Skeletal muscle satellite cell (primary cell): ENCODE results near the gene NUCB1.
"Not testable (repeated sequence)": the region's sequence is repeated elsewhere in the genome, so short reads cannot be mapped to it uniquely, and the experiment has no call there.

Experiments used
- H3K27me3 ChIP-seq: 2 replicates; pipeline ENCODE4 v1.7.0; 2013; ENCODE audit warnings: low read length; ENCODE audit not compliant: control insufficient read depth, insufficient read depth
- H3K36me3 ChIP-seq: 2 replicates; pipeline ENCODE4 v1.7.0; 2013; ENCODE audit warnings: mild to moderate bottlenecking, control low read depth, low read length; ENCODE audit not compliant: insufficient read depth
- H3K4me1 ChIP-seq: 2 replicates; pipeline ENCODE4 v1.7.0; 2013; ENCODE audit warnings: low read length; ENCODE audit not compliant: control insufficient read depth, insufficient read depth
- H3K4me2 ChIP-seq: 2 replicates; pipeline ENCODE4 v1.7.0; 2013; ENCODE audit warnings: mild to moderate bottlenecking, low read length
- H3K4me3 ChIP-seq: 2 replicates; pipeline ENCODE4 v1.7.0; 2013; ENCODE audit warnings: low read length
- H3K9ac ChIP-seq: 2 replicates; pipeline ENCODE4 v1.7.0; 2013; ENCODE audit warnings: mild to moderate bottlenecking, low read depth, low read length, moderate library complexity
- H3K9me3 ChIP-seq: replicated peaks from 2 replicates; pipeline ENCODE4 v1.7.0; 2013; ENCODE audit warnings: mild to moderate bottlenecking, control low read depth, low read length

Gene NUCB1

GRCh38 chr19:48914181-48914580, 14.1 kb downstream of the NUCB1 start:
- no peak overlapping the region for H3K9ac ChIP-seq
- H3K27me3 ChIP-seq: no peaks in the 10 kb centered on the region
- no peaks in the 10 kb centered on the region for H3K4me1 ChIP-seq
- H3K4me3 ChIP-seq: no peak overlapping the region
- peaks cover 64% of the 10 kb centered on the region for H3K36me3 ChIP-seq
- no peak overlapping the region for H3K4me2 ChIP-seq
- H3K9me3 ChIP-seq: no peaks in the 10 kb centered on the region

- no peak overlapping the region for H3K9ac ChIP-seq
- H3K9me3 ChIP-seq: no peaks in the 10 kb centered on the region
- no peaks in the 10 kb centered on the region for H3K4me1 ChIP-seq
- H3K4me2 ChIP-seq: no peak overlapping the region
- peaks cover 66% of the 10 kb centered on the region for H3K36me3 ChIP-seq
- no peaks in the 10 kb centered on the region for H3K27me3 ChIP-seq
- H3K4me3 ChIP-seq: no peak overlapping the region
These were observed 15.6 kb downstream of the NUCB1 start for GRCh38 chr19:48915757-48916156.

- H3K4me1 ChIP-seq: no peaks in the 10 kb centered on the region
- H3K36me3 ChIP-seq: peaks cover 65% of the 10 kb centered on the region
- H3K27me3 ChIP-seq: no peaks in the 10 kb centered on the region
- H3K9me3 ChIP-seq: no peaks in the 10 kb centered on the region
- no peak overlapping the region for H3K9ac ChIP-seq
- H3K4me3 ChIP-seq: no peak overlapping the region
- no peak overlapping the region for H3K4me2 ChIP-seq
These were observed 18.0 kb downstream of the NUCB1 start for GRCh38 chr19:48918071-48918470.

- no peaks in the 10 kb centered on the region for H3K9me3 ChIP-seq
- no peak overlapping the region for H3K4me2 ChIP-seq
- no peak overlapping the region for H3K9ac ChIP-seq
- no peaks in the 10 kb centered on the region for H3K27me3 ChIP-seq
- H3K36me3 ChIP-seq: peaks cover 61% of the 10 kb centered on the region
- no peaks in the 10 kb centered on the region for H3K4me1 ChIP-seq
- H3K4me3 ChIP-seq: no peak overlapping the region
These were observed 18.7 kb downstream of the NUCB1 start for GRCh38 chr19:48918801-48919247.

GRCh38 chr19:48919271-48919670, 19.2 kb downstream of the NUCB1 start:
- not testable (repeated sequence) for H3K9me3 ChIP-seq, H3K27me3 ChIP-seq, H3K9ac ChIP-seq, H3K4me3 ChIP-seq, H3K4me1 ChIP-seq, H3K4me2 ChIP-seq
- H3K36me3 ChIP-seq: peaks cover 57% of the 10 kb centered on the region

GRCh38 chr19:48920949-48921348, 20.8 kb downstream of the NUCB1 start:
- Histone ChIP-seq H3K36me3 (peaks cover 46% of the 10 kb centered on the region), H3K4me2 (no peak overlapping the region), H3K9me3 (no peaks in the 10 kb centered on the region), H3K27me3 (no peaks in the 10 kb centered on the region), H3K4me3 (no peak overlapping the region), H3K9ac (no peak overlapping the region), H3K4me1 (peaks cover 13% of the 10 kb centered on the region)

GRCh38 chr19:48921721-48922500, 21.8 kb downstream of the NUCB1 start:
- Histone ChIP-seq H3K4me1 (peaks cover 22% of the 10 kb centered on the region), H3K4me2 (no peak overlapping the region), H3K9ac (no peak overlapping the region), H3K4me3 (no peak overlapping the region), H3K36me3 (peaks cover 45% of the 10 kb centered on the region), H3K27me3 (no peaks in the 10 kb centered on the region), H3K9me3 (no peaks in the 10 kb centered on the region)

- H3K27me3 ChIP-seq: no peaks in the 10 kb centered on the region
- peaks cover 24% of the 10 kb centered on the region for H3K4me1 ChIP-seq
- no peak overlapping the region for H3K4me3 ChIP-seq
- H3K36me3 ChIP-seq: peaks cover 44% of the 10 kb centered on the region
- H3K9me3 ChIP-seq: no peaks in the 10 kb centered on the region
- no peak overlapping the region for H3K9ac ChIP-seq
- no peak overlapping the region for H3K4me2 ChIP-seq
These were observed 22.7 kb downstream of the NUCB1 start for GRCh38 chr19:48922548-48923490.

GRCh38 chr19:48925240-48925843, 25.2 kb downstream of the NUCB1 start:
- Histone ChIP-seq H3K4me2 (no peak overlapping the region), H3K9ac (peak overlapping the region; percentile 26), H3K9me3 (no peaks in the 10 kb centered on the region), H3K36me3 (peaks cover 24% of the 10 kb centered on the region), H3K27me3 (no peaks in the 10 kb centered on the region), H3K4me3 (no peak overlapping the region), H3K4me1 (peaks cover 27% of the 10 kb centered on the region)

GRCh38 chr19:48925890-48926289, 25.8 kb downstream of the NUCB1 start:
- H3K9me3 ChIP-seq, H3K27me3 ChIP-seq, H3K4me3 ChIP-seq, H3K4me2 ChIP-seq, H3K9ac ChIP-seq: not testable (repeated sequence)
- H3K36me3 ChIP-seq: peaks cover 19% of the 10 kb centered on the region
- peaks cover 27% of the 10 kb centered on the region for H3K4me1 ChIP-seq

GRCh38 chr19:48926909-48927308, 26.8 kb downstream of the NUCB1 start:
- Histone ChIP-seq H3K4me2 (peak overlapping the region; percentile 19), H3K4me1 (peaks cover 27% of the 10 kb centered on the region), H3K9me3 (no peaks in the 10 kb centered on the region), H3K36me3 (peaks cover 10% of the 10 kb centered on the region), H3K9ac (peak overlapping the region; percentile 22), H3K4me3 (no peak overlapping the region), H3K27me3 (no peaks in the 10 kb centered on the region)
